H9 (cell line): Measurements from ENCODE around the gene RXFP2. TPM values are rescaled to one million over a fixed set of nuclear protein-coding genes. Genes with fewer than 3 reads are reported as not detected.

ENCODE experiments used
- DNase-seq: peaks from one replicate; pipeline ENCODE4 v3.0.0-alpha.2; 2017
- H2AFZ ChIP-seq: one replicate; pipeline ENCODE4 v1.6.1; 2013; ENCODE audit warnings: mild to moderate bottlenecking, low read length, control low read depth, moderate library complexity
- H2AK5ac ChIP-seq: 2 replicates; pipeline ENCODE4 v1.6.1; 2013; ENCODE audit warnings: low read length, control low read depth, mixed read lengths; ENCODE audit not compliant: insufficient read length
- H2BK120ac ChIP-seq: one replicate; pipeline ENCODE4 v1.6.1; 2013; ENCODE audit warnings: low read depth, mild to moderate bottlenecking, low read length, control low read depth, inconsistent platforms; ENCODE audit not compliant: poor library complexity, severe bottlenecking
- H2BK12ac ChIP-seq: 2 replicates; pipeline ENCODE4 v1.6.1; 2013; ENCODE audit warnings: low read length, control low read depth, mixed read lengths, low read depth; ENCODE audit not compliant: insufficient read length
- H2BK15ac ChIP-seq: 2 replicates; pipeline ENCODE4 v1.6.1; 2013; ENCODE audit warnings: low read depth, low read length, control low read depth
- H2BK20ac ChIP-seq: one replicate; pipeline ENCODE4 v1.6.1; 2013; ENCODE audit warnings: low read depth, mild to moderate bottlenecking, low read length, control low read depth, inconsistent platforms; ENCODE audit not compliant: poor library complexity, severe bottlenecking
- H2BK5ac ChIP-seq: 2 replicates; pipeline ENCODE4 v1.6.1; 2013; ENCODE audit warnings: low read length, control low read depth, mixed read lengths; ENCODE audit not compliant: insufficient read length
- H3K14ac ChIP-seq: 2 replicates; pipeline ENCODE4 v1.6.1; 2013; ENCODE audit warnings: low read length, control low read depth; ENCODE audit not compliant: insufficient read depth
- H3K18ac ChIP-seq: 2 replicates; pipeline ENCODE4 v1.6.1; 2013; ENCODE audit warnings: low read depth, mild to moderate bottlenecking, mixed read lengths, low read length, control low read depth; ENCODE audit not compliant: insufficient read length
- H3K23ac ChIP-seq: 2 replicates; pipeline ENCODE4 v1.6.1; 2013; ENCODE audit warnings: low read length, control low read depth, mixed read lengths, low read depth; ENCODE audit not compliant: insufficient read length
- H3K23me2 ChIP-seq: 2 replicates; pipeline ENCODE4 v1.6.1; 2013; ENCODE audit warnings: low read depth, mild to moderate bottlenecking, mixed read lengths, low read length, control low read depth; ENCODE audit not compliant: insufficient read length, poor library complexity, severe bottlenecking
- H3K27ac ChIP-seq: 2 replicates; pipeline ENCODE4 v1.5.1; 2013; ENCODE audit warnings: low read length, control low read depth, mixed read lengths, low read depth; ENCODE audit not compliant: insufficient read length
- H3K27me3 ChIP-seq: 2 replicates; pipeline ENCODE4 v1.6.1; 2013; ENCODE audit warnings: low read length, control low read depth, inconsistent platforms; ENCODE audit not compliant: insufficient read depth
- H3K4ac ChIP-seq: 2 replicates; pipeline ENCODE4 v1.6.1; 2013; ENCODE audit warnings: low read depth, mild to moderate bottlenecking, control low read depth, inconsistent platforms, low read length, moderate library complexity
- H3K4me1 ChIP-seq: 2 replicates; pipeline ENCODE4 v1.6.1; 2013; ENCODE audit warnings: low read length, control low read depth, inconsistent platforms; ENCODE audit not compliant: insufficient read depth
- H3K4me2 ChIP-seq: 2 replicates; pipeline ENCODE4 v1.6.1; 2013; ENCODE audit warnings: low read length, control low read depth, mixed read lengths; ENCODE audit not compliant: insufficient read length, insufficient read depth
- H3K56ac ChIP-seq: 2 replicates; pipeline ENCODE4 v1.6.1; 2013; ENCODE audit warnings: low read depth, mild to moderate bottlenecking, mixed read lengths, low read length, control low read depth; ENCODE audit not compliant: insufficient read length
- H3K79me1 ChIP-seq: 2 replicates; pipeline ENCODE4 v1.6.1; 2013; ENCODE audit warnings: low read depth, mild to moderate bottlenecking, moderate library complexity, low read length, control low read depth, inconsistent platforms; ENCODE audit not compliant: insufficient read depth, poor library complexity, severe bottlenecking
- H3K79me2 ChIP-seq: 2 replicates; pipeline ENCODE4 v1.6.1; 2013; ENCODE audit warnings: low read length, control low read depth, inconsistent platforms; ENCODE audit not compliant: insufficient read depth
- H3K9ac ChIP-seq: 2 replicates; pipeline ENCODE4 v1.6.1; 2013; ENCODE audit warnings: low read length, control low read depth, mixed read lengths; ENCODE audit not compliant: insufficient read length; ENCODE audit errors: extremely low read depth
- H3K9me3 ChIP-seq: one replicate; pipeline ENCODE4 v1.6.1; 2013; ENCODE audit warnings: low read depth, low read length, inconsistent platforms; ENCODE audit not compliant: control insufficient read depth
- H3T11ph ChIP-seq: one replicate; pipeline ENCODE4 v1.6.1; 2013; ENCODE audit warnings: mild to moderate bottlenecking, low read length, control low read depth, inconsistent platforms
- H4K20me1 ChIP-seq: one replicate; pipeline ENCODE4 v1.6.1; 2013; ENCODE audit not compliant: control insufficient read depth, insufficient read length, insufficient read depth
- H4K5ac ChIP-seq: 2 replicates; pipeline ENCODE4 v1.6.1; 2013; ENCODE audit warnings: low read depth, mild to moderate bottlenecking, mixed read lengths, low read length, control low read depth; ENCODE audit not compliant: insufficient read length
- H4K8ac ChIP-seq: replicated peaks from 2 replicates; pipeline ENCODE4 v1.6.1; 2013; ENCODE audit warnings: low read length, control low read depth, mixed read lengths, low read depth; ENCODE audit not compliant: insufficient read length
- H4K91ac ChIP-seq: 2 replicates; pipeline ENCODE4 v1.6.1; 2013; ENCODE audit warnings: low read depth, mild to moderate bottlenecking, moderate library complexity, mixed read lengths, low read length, control low read depth; ENCODE audit not compliant: insufficient read length
- H3K27ac Mint-ChIP-seq, 3 experiments: 2 replicates in 2 of 3; 3 replicates in 1 of 3; pipeline ENCODE4 v1.8.0; 2020 to 2021; ENCODE audit warnings: mixed read lengths in 3 of 3, mild to moderate bottlenecking in 1 of 3, moderate library complexity in 1 of 3
- H3K27me3 Mint-ChIP-seq: 2 replicates; pipeline ENCODE4 v1.8.0; 2021; ENCODE audit warnings: low read depth, mild to moderate bottlenecking, moderate library complexity, mixed read lengths
- H3K36me3 Mint-ChIP-seq, 3 experiments: 2 replicates in 2 of 3; 3 replicates in 1 of 3; pipeline ENCODE4 v1.8.0; 2020 to 2021; ENCODE audit warnings: low read depth in 3 of 3, mixed read lengths in 3 of 3; ENCODE audit not compliant: insufficient read depth in 1 of 3
- H3K4me1 Mint-ChIP-seq, 2 experiments: 2 replicates each; pipeline ENCODE4 v1.8.0; 2020; ENCODE audit warnings: mixed read lengths in 2 of 2
- H3K4me3 Mint-ChIP-seq, 2 experiments: 2 replicates in 1 of 2; 3 replicates in 1 of 2; pipeline ENCODE4 v1.8.0; 2020 to 2021; ENCODE audit warnings: mild to moderate bottlenecking in 2 of 2, mixed read lengths in 2 of 2, moderate library complexity in 1 of 2
- H3K9me3 Mint-ChIP-seq, 2 experiments: 2 replicates in 1 of 2; 3 replicates in 1 of 2; pipeline ENCODE4 v1.8.0; 2020; ENCODE audit warnings: mild to moderate bottlenecking in 2 of 2, mixed read lengths in 2 of 2, moderate library complexity in 1 of 2
- WGBS: extraction: QIAGEN DNeasy Blood & Tissue Kit; methylation state at CpG from one replicate; pipeline ENCODE4 v1.1.7; 2013; ENCODE audit warnings: missing lambda C conversion rate, low lambda C conversion rate, mixed read lengths; ENCODE audit not compliant: insufficient read length; ENCODE audit errors: extremely low coverage; 5-methylcytosine and 5-hydroxymethylcytosine counted together
- total RNA-seq: library from RNA; stranded (reverse); gene quantifications from 2 replicates; pipeline ENCODE4 v1.2.1, GENCODE V29; 2021
- TF ChIP-seq, protein P1 (sequence below): fragments of 200-600 bp; sonication (generic); conservative IDR thresholded peaks from 3 replicates; pipeline ENCODE4 v1.8.0; 2021; ENCODE audit warnings: antibody characterized with exemption, mild to moderate bottlenecking

RXFP2 gene
- total RNA-seq, 1 experiment from 2014 or later, result not detected

DNA sequence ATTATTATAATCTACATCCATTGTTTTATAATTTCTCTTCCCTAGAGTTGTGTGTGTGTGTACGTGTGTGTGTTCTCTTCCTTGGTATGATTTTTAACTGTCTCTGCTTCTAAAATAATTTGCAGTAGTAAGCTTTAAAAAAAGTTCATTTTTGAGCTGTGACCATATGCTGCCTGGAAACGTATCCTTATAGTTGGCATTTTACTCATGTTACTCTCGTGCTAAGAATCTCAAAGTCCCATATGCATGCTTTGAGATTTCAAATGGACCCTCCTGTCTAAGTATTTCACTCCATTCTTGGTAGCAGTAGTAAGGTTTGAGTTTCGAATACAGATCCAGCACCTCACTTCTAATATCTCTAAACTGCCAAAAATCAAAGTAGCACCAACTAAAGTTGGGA, 109.9 kb downstream of the RXFP2 start:
- H3K79me2 ChIP-seq, result no peaks in the 10 kb centered on the region
- H4K91ac ChIP-seq, result no peak overlapping the region
- H3K23me2 ChIP-seq, result no peaks in the 10 kb centered on the region
- Mint-ChIP-seq H3K9me3 (no peaks in the 10 kb centered on the region; a peak in 1 of 5 replicates), H3K4me1 (peaks cover 10 to 13% of the 10 kb centered on the region in 2 experiments), H3K27ac (no peak overlapping the region), H3K27me3 (peaks cover 54% of the 10 kb centered on the region), H3K36me3 (no peaks in the 10 kb centered on the region), H3K4me3 (no peak overlapping the region)
- no peak overlapping the region for H2BK12ac ChIP-seq
- no peak overlapping the region for H3T11ph ChIP-seq
- H3K18ac ChIP-seq, result no peak overlapping the region
- H3K27ac ChIP-seq, result no peak overlapping the region
- H2AK5ac ChIP-seq, result no peak overlapping the region
- H3K9me3 ChIP-seq, result no peaks in the 10 kb centered on the region
- H2BK15ac ChIP-seq, result no peak overlapping the region
- no peak overlapping the region for H3K4me2 ChIP-seq
- H3K4ac ChIP-seq, result no peak overlapping the region
- no peak overlapping the region for H2AFZ ChIP-seq
- H4K20me1 ChIP-seq, result no peaks in the 10 kb centered on the region
- no peak overlapping the region for H2BK120ac ChIP-seq
- H3K4me1 ChIP-seq, result no peaks in the 10 kb centered on the region
- H3K9ac ChIP-seq, result no peak overlapping the region
- H2BK5ac ChIP-seq, result no peak overlapping the region
- no peak for DNase-seq
- H3K23ac ChIP-seq, result no peak overlapping the region
- H3K79me1 ChIP-seq, result no peaks in the 10 kb centered on the region
- H4K5ac ChIP-seq, result no peak overlapping the region
- no CpG with 5 or more reads among the region's 4 CpGs for WGBS
- H2BK20ac ChIP-seq, result no peak overlapping the region
- TF ChIP-seq, protein P1, sequence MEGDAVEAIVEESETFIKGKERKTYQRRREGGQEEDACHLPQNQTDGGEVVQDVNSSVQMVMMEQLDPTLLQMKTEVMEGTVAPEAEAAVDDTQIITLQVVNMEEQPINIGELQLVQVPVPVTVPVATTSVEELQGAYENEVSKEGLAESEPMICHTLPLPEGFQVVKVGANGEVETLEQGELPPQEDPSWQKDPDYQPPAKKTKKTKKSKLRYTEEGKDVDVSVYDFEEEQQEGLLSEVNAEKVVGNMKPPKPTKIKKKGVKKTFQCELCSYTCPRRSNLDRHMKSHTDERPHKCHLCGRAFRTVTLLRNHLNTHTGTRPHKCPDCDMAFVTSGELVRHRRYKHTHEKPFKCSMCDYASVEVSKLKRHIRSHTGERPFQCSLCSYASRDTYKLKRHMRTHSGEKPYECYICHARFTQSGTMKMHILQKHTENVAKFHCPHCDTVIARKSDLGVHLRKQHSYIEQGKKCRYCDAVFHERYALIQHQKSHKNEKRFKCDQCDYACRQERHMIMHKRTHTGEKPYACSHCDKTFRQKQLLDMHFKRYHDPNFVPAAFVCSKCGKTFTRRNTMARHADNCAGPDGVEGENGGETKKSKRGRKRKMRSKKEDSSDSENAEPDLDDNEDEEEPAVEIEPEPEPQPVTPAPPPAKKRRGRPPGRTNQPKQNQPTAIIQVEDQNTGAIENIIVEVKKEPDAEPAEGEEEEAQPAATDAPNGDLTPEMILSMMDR, result no peak
- H3K14ac ChIP-seq, result no peak overlapping the region
- H3K27me3 ChIP-seq, result peaks cover 4% of the 10 kb centered on the region; the same call in 1 of the 2 replicates
- H4K8ac ChIP-seq, result no peak overlapping the region
- no peak overlapping the region for H3K56ac ChIP-seq
